ENCODE measurements around the gene NME4.

The NME4 gene

DNA sequence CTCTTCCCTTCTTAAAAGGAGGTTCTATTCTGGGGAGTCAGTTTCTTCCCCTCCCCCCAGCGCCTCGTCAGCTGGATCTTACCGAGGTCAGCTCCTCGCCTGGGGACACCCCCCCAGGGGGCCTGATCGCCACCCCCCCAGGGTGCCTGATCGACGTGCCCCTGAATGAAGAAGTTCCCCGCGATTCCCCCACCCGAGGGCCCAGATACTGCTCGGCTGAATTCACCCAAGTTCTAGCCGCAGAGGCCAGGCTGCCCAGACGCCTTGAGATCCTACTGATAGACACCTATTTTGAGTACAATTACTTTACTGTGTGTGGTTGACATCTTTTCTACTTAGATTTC is 29.9 kb downstream of the NME4 start:
- no peak for DNase-seq (ENCODE audit: low spot score)

DNA sequence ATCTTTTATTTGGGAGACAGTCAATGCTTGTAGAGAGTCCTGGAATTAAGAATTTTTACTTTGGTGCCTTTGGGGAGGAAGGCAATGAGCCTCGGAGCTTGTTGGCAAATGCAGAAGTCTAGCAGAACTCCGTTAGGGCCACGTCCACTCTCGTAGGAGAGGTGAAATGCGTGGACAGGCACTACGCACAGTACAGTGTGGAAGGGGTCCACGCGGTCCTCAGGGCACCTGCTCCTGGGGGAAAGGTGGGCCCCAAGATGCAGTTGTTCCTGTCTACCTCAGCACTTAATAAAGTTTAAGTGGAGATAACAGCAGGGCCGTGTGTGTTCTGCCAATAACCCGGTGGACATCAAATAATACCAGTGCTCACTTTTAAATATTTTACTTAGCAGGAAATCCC is 30.3 kb downstream of the NME4 start:
- no peak for DNase-seq (ENCODE audit: low spot score)

DNA sequence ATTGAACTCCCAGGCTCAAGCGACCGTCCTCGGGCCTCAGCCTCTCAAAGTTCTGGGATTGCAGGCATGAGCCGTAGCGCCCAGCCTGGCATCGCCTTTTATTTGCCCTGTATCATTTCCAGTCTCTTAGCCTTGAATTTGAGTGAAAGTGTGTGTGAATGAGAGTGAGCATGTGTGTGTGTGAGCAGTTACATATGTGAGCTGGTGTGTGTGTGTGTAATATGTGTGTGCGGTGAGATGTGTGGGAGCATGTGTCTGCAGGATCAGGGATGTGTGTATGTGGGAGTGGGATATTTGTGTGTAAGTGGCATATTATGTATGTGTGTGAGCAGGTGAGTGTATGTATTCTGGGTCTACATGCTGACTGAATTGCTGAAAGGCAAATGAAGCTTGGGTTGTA is 33.9 kb downstream of the NME4 start:
- no peak for DNase-seq (ENCODE audit: low spot score)

DNA sequence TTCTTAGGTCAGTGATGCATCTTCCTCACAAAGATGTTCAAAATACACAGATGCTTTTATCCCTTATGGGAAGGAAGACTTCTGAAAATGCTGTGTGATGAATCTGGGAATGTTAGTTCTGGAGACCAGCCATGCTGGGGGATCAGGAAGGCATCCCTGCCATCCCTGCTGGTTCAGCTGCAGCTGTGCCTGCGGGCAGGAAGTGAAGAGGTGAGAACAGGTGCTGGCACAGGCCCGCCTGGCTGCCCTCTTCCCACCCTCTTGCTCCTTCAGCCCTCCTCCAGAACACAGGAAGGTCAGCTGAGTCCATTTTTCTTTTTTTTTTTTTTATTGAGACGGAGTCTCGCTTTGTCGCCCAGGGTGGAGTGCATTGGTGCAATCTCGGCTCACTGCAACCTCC is 43.6 kb downstream of the NME4 start:
- DNase-seq (ENCODE audit: low spot score): no peak

DNA sequence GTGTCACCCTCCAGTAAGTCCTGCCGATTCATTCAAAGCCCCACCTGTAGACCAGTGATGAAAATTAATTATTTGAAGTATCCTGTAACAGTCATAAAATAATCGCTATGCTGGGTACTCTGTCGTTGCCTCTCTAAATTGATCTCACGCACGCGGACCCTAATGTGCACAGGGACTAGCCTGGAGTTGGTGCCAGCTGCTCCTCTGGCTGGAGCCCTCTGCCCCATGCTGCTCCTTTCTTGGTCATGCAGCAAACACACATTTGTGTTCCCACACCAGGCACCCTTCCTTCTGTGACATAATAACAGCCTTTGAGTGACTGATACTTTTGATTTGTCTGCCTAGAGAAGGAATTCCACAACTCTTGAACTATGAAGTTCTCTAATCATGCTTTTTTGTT is 44.4 kb downstream of the NME4 start:
- no peak for DNase-seq (ENCODE audit: low spot score)

DNA sequence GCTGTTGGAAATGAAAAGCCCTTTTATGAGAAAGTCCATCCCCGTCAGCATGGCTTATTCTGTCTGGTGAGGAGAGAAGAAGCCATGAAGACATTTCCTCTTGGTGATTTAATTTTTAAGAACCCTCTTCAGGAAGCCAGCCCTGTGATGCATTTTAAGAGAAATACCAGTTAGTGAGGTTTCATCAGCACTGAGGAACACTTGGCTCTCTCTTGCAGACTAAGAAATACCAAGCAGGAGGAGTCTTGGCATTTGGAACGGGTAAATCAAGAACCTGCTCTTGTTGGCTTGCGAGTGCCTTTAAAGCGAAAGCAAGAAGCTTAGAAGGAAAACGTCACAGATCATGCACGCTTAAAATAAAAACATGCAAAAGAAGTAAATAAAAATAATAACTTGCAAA is 46.0 kb downstream of the NME4 start:
- no peak for DNase-seq (ENCODE audit: low spot score)

DNA sequence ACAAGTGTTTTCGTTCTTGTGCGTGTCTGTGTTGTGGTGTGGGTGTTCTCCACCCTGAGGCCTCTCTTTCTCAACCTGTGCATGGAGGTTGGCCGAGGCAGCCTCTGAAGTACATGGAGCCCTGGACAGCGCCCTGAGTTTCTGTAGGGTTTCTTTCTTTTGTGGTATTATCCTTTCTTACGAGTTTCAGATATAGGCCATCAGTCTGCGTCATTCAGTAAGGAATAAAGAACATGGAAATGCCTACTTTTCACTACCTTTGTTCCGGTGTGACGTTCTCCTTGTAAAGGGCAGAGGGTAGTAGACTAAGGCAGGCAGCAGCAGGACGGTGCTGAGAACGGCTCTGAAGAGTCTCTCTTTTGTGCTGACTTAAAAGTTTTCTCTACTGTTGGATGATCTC is 47.0 kb downstream of the NME4 start:
- DNase-seq (ENCODE audit: low spot score): no peak

DNA sequence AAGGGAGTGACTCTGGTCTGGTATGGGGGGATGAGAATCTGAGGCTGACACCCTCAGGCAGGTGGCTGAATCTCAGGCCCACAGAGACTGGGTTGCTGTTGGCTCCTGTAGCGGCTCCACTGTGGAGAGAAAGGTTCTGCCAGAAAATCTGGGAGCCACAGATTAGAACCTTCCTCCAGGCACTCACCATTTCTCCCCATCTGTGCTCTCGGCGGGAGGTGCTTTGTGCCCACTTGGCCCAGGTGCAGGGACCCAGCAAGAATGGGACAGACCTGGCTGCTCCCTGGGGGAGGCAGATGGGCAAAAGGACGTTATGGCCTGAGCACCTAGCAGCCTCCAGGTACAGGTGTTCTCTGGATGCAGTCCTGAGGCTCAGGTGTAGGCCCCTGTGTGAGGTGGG is 48.6 kb downstream of the NME4 start:
- no peak for DNase-seq (ENCODE audit: low spot score)
